HG03135 (cell line): Measurements from ENCODE around the gene WWOX.

Experiments
- ATAC-seq: cut with Tn5 transposase; IDR thresholded peaks from one replicate; pipeline ENCODE4 v1.9.1; 2021; ENCODE audit warnings: mild to moderate bottlenecking, moderate library complexity; ENCODE audit not compliant: unreplicated experiment

WWOX gene

GRCh38 chr16:78189121-78189520, 89.7 kb downstream of the WWOX start:
- ATAC-seq: no peak

GRCh38 chr16:78192734-78193488, 93.5 kb downstream of the WWOX start:
- no peak for ATAC-seq

DNA sequence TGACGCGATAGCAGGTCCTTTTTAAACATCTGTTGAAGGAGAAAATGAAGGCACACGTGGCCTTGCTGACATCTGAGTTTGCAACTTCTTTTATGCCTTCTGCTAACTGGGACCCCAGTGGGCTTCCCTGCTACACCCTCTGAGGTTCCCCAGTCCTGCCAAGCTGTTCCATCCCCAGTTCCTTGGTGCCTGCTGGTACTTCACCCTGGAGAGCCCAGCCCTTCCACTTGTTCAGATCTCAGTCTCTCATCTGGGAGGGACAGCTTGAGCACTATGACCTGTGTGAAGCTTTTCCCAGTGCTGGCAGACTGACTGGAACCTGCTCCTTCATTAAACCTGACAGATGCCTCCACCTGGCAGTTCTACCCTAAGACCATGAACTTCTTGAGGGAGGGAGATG, 95.5 kb downstream of the WWOX start:
- ATAC-seq: no peak

DNA sequence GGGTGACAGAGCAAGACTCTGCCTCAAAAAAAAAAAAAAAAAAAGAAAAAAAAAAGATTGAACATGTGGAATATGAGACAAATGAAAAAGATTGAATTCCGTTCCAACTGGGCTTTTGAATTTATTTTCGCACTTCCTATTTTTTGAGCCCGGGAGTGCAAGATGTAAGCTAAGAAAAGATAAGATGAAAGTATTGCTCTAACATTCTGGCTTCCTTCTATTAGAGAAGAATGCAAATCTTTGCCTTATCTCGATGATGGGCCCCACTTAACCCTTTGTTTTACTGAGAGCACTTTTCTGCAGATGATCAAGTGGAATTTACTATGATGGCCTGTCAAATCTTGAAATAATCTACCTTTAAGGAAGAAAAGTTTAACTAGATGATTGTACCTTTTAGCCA, 96.3 kb downstream of the WWOX start:
- ATAC-seq: no peak

- no peak for ATAC-seq
Observed at GRCh38 chr16:78196502-78196901, 97.0 kb downstream of the WWOX start.

- ATAC-seq: no peak
Observed at GRCh38 chr16:78198288-78198687, 98.8 kb downstream of the WWOX start.

DNA sequence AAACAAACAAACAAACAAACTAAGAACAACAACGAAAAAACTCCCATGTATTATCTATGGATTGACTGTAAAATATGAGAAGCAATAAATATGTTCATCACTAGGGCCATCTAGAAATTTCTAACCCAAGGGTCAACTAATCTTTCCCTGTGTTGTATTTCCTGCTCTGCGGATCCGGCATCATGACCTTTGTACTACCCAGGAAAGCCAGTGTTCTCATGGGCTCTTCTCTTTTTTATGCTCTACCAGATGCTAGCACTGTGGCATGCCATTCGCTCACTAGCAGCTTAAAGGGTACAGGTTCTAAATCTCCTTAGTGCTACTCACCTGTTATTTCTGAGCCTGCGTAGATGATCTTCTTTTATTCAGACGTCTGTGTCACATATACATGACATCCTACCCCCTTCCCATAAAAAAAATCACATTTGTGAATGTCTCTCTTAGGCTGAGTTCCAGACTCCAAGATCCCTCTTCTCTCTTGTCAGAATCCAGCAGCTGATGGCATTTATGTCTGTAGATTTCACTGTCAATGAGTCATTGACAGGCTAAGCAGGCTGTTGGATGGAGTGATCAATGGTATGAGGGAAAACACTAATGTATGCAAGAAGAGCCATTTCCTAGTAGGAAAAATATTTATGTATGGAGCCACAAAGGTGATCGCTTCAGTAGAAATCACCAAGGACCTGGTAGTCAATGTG, 100.0 kb downstream of the WWOX start:
- ATAC-seq: no peak

DNA sequence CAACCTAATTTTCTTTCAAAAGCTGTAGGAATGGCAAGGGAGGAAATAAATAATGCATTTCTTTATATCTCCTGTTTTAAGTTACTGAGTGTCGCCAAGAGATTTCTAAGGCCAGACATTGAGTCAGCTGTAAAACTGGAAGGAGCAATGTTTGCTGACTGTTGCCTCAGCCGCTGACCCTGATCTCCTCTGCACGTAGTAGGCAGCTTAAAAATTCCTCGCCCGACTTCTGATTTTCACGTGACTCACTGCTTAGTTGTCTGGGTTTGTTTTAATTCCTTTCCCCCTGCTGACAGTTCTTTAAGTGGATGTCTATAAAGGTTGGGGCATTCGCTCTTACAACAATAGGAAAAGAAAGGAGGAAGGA, 100.6 kb downstream of the WWOX start:
- no peak for ATAC-seq

GRCh38 chr16:78200623-78201096, 101.2 kb downstream of the WWOX start:
- ATAC-seq: no peak

DNA sequence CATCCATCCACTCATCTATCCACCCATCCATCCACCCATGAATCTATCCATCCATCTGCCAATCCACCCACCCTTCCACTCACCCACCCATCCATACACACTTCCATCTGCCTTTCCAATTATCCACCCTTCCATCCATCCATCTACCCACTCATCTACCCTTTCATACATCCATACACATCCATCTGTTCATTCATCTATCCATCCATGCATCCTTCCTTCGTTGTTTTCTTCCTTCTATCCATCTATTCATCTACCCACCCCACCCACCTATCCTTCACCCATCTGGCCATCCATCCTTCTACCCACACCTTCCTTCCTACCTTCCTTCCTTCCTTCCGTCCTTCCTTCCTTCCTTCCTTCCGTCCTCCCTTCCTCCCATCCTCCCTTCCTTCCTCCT, 106.1 kb downstream of the WWOX start:
- no peak for ATAC-seq

GRCh38 chr16:78206623-78207223, 107.3 kb downstream of the WWOX start:
- ATAC-seq: no peak

DNA sequence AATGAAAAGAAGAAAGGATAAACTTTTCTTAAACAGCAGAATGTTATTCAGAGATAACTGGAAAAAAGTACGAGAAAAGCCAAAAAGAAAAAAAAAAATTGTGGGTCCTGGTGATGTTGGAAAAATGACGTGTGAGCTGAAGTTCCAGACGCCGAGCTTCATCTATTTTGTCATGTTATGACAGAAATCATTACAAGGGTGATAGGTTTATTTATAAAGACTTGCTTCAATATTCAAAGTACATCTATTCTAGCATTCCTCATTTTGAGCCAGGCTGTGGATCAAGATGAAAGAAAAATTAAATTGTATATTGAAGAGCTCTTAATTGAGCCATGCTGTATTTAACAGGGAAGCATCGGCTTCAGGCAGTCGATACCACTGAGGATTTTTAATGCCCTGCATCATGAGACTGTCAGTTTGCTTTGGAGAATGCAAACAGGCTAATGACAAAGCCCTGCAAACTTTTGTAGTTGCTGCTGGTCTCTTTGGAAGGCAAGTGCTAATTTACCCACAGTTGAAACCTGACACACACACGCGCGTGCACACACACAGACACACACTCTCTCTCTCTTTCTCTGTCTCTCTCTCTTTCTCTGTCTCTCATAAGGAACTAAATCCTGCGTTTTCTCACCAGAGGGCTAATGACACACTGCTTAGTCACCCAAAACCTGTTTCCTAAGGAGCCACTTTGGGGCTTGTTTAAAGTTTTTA, 110.7 kb downstream of the WWOX start:
- ATAC-seq: no peak

GRCh38 chr16:78211020-78211599, 111.7 kb downstream of the WWOX start:
- ATAC-seq: no peak

DNA sequence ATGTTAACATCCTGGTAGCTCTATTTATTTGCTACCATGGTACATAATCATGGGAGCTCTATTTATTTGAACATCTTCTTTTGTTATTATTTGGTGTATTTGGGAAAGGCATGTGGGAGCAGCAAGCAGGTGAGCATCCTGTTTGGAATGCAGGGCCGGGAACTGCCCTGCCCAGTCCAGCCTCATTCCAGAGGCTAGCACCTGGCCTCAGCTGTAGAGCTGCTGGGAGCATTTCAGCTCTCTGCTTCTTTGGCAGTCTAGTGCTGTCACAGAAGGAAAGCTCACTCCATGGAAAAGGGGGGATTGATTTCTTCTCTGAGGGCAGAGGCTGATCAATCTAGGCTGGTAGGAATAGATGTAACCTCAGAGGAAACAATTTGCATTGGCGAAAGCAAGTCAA, 112.5 kb downstream of the WWOX start:
- no peak for ATAC-seq

DNA sequence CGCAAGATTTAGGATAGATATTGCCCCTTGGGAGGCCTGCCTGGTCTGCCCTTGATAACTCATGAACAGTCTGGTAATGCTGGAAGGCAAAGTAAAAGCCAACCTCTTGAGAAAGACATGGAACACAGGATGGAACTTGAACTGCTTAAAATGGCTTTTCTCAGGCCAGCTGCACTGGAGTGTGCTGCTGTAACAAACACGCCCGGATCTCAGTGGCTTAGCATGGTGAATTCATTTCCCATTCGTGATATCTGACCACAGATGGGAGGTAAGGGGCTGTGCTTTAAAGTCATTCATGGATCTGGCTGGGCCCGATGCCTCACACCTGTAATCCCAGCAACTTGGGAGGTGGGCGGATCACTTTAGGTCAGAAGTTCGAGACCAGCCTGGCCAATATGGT, 113.2 kb downstream of the WWOX start:
- no peak for ATAC-seq

- no peak for ATAC-seq
Observed at GRCh38 chr16:78213751-78214150, 114.3 kb downstream of the WWOX start.

GRCh38 chr16:78215222-78215621, 115.8 kb downstream of the WWOX start:
- no peak for ATAC-seq

DNA sequence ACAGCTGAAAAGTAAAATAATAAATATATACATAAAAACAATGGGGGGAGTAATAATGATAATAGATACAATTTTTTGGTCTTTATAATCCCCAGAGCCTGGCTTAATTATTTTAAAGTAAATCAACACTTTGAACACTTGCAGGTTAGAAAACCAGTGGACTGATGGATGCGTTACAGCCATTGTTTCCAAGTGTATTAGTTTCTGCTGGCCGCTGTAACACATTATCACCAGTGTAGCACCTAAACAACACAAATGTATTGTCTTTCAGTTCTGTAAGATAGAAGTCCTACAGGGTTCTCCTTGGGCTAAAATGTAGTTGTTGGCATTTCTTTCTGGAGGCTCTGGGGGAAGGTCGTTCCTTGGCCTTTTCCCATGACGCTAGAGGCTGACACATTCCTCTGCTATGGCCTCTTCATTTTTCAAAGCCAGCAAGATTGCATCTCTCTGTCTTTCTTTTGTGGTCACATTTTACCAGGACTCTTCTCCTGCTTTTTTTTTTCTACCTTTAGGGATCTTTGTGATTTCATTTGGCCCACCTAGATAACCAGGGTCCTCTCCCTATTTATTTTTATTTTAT, 116.8 kb downstream of the WWOX start:
- no peak for ATAC-seq

DNA sequence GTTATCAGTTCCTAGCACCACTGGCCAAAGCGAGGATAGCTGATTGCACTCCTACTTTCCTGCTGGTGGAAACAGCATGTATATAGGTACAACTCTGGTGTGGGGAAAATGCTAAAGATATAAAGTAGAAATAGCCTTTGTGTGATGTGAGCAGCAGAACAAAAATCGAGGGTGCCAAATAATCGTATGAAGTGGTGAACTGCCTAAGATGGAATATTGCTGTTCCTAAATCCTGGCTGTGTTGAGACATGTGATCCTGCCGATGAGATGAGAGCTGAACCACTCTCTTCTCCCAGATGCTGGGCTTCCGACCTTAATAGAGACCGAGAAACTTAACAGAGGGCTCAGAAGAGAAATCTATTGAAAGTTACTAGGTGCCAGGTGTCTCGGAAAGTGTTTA, 117.8 kb downstream of the WWOX start:
- ATAC-seq: no peak

- no peak for ATAC-seq
Observed at GRCh38 chr16:78218279-78218678, 118.8 kb downstream of the WWOX start.
